Posterior cingulate gyrus (tissue), 11 donors: ENCODE measurements around the gene PGAP1.

Experiments used
- DNase-seq, 10 donors: peaks; one replicate each; pipeline versions ENCODE4 v3.0.0 to v3.0.0-alpha.2; 2020 to 2021; ENCODE audit warnings: mixed read lengths in 3 of 10
- intact Hi-C: fragments of 100-400 bp; cut with DNase I; formaldehyde crosslinking; loops from one replicate; pipeline ENCODE4 v1.15.1; 2023

The PGAP1 gene

GRCh38 chr2:196808083-196808665 lies 118.3 kb downstream of the PGAP1 start:
- intact Hi-C loops = no loop called here
- no peak for DNase-seq

DNA sequence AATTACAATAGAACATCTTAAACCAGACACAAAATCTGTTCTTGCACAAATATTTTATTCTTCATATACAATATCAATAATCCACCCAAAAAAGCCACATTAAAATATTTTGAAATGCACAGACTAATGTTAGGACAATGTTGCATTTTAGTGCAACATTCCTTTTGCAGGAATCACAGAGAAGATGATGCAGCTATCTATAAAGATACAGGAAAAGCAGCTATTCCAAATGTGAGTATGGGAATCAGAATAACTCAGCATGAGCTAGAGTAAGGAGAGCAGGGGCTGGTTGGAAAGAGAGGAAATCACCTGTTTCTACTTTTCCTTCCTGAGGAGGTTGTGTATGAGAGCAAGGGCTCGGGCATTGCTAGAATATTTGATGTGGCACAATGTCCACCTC lies 122.1 kb downstream of the PGAP1 start:
- intact Hi-C loops = no loop called here
- no peak for DNase-seq

GRCh38 chr2:196802401-196802800 lies 124.1 kb downstream of the PGAP1 start:
- no peak for DNase-seq
- intact Hi-C loops = no loop called here

- no peak for DNase-seq
- intact Hi-C loops = no loop called here
These were observed 124.7 kb downstream of the PGAP1 start for GRCh38 chr2:196801674-196802261.

- no peak for DNase-seq
- intact Hi-C loops = no loop called here
These were observed 127.5 kb downstream of the PGAP1 start for GRCh38 chr2:196798980-196799379.

GRCh38 chr2:196792865-196793264 lies 133.6 kb downstream of the PGAP1 start:
- no peak for DNase-seq
- intact Hi-C loops = no loop called here

- DNase-seq = peak in 1 of 10 donors; percentile 52
- intact Hi-C loops = no loop called here
These were observed 142.9 kb downstream of the PGAP1 start for GRCh38 chr2:196783431-196784094.
